Stimulated activated CD8-positive, alpha-beta memory T cell treated with anti-CD3 and anti-CD28 coated beads, Interleukin-7, amount 100 ng/mL, for 48 hours (primary cell): ENCODE data around the gene ITPR3.

ENCODE experiments used
- DNase-seq, 2 donors: peaks; one replicate each; pipeline ENCODE4 v3.0.0-alpha.2; 2020; ENCODE audit warnings: low read depth in 1 of 2; ENCODE audit errors: extremely low read depth in 1 of 2

Gene ITPR3

DNA sequence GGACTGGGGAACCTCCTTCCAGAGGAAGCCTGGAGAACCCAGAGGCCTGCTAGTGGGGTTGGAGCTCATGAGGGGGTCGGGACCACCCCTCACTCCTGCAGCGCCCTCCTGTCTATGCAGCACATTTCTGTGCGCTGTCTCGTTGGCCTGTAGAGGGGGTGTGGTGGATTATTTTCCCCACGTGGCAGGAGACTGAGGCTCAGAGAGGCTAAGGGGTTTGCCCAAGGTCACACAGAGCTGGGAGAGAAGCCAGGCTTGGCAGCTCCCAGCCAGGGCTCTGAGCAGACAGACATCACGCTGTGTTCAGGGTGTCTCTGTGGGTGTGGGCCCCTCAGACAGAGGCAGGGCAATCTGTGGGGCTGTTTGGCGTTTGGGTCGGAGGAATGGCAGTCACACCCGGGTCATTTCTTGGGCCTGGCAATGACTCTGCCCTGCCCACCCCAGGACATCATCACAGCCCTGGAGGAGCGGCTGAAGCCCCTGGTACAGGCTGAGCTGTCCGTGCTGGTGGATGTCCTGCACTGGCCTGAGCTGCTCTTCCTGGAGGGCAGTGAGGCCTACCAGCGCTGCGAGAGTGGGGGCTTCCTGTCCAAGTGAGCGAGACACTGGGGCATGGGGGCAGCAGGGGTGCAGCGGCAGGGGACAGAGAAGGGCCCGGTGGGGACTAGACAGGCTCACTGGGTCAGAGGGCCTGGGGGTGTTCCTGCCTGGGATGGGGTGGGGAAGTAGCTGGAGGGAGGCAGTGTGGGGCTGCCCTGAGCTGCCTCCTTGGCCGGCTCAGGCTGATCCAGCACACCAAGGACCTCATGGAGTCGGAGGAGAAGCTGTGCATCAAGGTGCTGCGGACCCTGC is 62.7 kb downstream of the ITPR3 start:
- no peak for DNase-seq

DNA sequence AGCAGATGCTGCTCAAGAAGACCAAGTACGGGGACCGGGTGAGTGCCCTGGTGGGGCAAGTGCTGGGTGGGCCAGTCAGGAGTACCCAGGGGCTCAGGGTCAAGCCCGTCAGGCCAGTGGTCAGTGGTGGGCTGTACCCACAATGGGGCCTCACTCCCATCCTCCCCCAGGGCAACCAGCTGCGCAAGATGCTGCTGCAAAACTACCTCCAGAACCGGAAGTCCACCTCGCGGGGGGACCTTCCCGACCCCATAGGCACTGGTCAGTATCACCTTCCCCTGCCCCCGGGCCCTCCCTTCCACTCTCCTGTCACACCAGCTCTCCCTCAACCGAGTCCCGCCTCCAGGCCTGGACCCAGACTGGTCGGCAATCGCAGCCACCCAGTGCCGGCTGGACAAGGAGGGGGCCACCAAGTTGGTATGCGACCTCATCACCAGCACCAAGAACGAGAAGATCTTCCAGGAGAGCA is 63.3 kb downstream of the ITPR3 start:
- DNase-seq = no peak

DNA sequence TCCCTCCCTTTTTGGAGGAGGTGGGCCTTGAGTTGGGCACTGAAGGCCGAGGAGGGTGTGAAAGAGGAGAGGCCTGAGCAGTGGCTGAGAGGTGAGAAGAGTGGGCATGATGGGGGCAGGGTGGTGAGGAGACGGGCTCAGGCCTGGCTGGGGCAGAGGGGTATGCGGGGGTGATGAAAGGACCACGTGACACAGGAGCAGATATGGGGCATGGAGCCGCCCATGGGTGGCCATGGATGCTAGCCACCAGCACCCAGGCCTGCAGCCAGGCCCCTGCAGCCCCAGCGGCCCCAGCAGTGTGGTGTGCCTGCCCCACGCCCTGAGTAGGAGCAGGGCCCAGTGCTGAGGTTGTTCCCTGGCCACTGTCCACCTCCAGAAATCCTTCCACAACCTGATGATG is 63.9 kb downstream of the ITPR3 start:
- DNase-seq = no peak

DNA sequence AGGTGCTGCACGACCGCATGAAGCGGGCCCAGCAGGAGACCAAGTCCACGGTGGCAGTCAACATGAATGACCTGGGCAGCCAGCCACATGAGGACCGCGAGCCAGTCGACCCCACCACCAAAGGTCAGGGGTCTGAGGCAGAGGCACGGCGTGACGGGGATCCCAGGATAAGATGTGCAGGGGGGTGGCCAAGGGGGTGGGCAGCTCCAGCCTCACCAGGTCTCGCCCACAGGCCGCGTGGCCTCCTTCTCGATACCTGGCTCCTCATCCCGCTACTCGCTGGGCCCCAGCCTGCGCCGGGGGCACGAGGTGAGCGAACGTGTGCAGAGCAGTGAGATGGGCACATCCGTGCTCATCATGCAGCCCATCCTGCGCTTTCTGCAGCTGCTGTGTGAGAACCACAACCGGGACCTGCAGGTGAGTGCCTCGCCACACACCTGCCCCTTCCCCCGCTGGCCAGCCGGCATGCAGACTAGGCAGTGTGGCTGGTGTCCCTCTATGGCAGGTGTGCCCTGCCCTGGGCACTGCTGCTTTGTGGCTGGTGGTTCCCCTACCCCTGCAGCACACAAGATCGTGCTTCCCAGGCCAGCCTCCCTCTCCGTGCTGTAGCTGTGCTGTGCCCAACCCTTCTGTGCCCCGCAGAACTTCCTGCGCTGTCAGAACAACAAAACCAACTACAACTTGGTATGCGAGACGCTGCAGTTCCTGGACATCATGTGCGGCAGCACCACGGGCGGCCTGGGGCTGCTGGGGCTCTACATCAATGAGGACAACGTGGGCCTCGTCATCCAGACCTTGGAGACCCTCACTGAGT is 64.5 kb downstream of the ITPR3 start:
- no peak for DNase-seq

DNA sequence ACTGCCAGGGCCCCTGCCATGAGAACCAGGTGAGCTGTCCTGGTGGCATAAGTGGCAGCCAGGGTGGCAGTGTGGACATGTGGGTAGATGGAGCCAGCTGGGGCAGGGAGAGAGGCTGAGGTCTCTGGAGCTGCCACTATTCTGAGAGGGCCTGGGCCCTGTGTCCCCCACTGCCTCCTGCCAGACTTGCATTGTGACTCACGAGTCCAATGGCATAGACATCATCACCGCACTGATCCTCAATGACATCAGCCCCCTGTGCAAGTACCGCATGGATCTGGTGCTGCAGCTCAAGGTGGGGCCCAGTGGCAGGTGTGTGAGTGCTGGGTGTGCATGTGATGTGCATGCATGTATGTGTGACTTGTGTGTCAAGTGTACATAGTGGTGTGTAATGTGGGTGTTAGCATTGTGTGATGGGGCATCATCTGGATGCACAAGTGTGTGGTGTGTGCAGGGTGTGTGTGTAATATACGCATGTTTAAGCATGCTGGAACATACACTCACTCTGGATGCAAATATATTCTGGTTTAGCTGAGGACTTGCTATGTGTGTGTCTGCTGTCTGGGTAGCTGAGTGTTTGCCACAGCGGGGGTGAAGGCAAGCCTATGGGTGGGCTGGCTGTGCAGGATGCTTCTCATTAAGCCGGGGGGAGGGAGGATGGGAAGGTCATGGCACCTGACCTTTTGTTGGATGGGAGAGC is 65.3 kb downstream of the ITPR3 start:
- no peak for DNase-seq

DNA sequence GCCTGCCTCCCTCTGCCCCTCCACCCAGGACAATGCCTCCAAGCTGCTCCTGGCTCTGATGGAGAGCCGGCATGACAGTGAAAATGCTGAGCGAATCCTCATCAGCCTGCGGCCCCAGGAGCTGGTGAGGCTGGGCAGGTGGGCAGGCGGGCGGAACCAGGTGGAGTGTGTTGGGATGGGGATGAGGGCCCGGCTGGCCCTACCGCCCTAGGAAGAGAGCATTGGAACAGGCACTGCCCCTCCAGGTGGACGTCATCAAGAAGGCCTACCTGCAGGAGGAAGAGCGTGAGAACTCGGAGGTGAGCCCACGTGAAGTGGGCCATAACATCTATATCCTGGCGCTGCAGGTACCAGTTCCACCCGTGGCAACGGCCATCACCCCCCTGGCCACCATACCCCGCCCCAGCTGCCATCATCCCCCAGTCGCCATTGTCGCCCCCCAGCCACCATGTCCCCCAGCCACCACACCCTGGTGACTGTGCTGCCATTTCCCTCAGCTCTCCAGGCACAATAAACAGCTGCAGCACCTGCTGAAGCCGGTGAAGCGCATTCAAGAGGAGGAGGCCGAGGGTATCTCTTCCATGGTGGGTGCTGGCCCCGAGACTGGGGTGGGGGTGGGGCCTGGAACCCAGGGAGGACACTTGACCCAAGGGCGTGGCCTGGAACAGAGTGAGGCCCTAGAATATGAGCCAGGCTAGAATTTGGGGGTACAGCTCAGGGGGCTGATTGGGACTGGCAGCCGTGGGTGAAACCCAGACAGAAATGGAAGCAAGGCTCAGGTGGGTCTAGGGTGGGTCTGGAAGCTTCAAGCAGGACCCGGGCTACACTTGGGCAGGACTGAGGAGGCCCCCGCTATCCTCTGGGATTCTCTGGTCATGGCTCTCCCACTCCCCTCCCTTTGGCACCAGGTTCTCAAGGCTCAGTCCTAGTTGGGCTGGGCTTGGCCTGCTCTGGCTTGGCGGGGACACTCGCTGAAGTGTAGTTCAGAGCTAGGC is 66.2 kb downstream of the ITPR3 start:
- DNase-seq = no peak

DNA sequence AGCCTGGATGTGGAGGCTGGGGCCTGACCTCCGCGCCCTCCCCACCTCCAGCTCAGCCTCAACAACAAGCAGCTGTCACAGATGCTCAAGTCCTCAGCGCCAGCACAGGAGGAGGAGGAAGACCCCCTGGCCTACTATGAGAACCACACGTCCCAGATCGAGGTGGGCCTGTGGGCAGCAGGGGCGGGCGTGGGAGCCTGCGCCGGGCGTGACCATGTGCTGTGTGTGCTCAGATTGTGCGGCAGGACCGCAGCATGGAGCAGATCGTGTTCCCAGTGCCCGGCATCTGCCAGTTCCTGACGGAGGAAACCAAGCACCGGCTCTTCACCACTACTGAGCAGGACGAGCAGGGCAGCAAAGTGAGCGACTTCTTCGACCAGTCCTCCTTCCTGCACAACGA is 66.9 kb downstream of the ITPR3 start:
- DNase-seq = no peak

DNA sequence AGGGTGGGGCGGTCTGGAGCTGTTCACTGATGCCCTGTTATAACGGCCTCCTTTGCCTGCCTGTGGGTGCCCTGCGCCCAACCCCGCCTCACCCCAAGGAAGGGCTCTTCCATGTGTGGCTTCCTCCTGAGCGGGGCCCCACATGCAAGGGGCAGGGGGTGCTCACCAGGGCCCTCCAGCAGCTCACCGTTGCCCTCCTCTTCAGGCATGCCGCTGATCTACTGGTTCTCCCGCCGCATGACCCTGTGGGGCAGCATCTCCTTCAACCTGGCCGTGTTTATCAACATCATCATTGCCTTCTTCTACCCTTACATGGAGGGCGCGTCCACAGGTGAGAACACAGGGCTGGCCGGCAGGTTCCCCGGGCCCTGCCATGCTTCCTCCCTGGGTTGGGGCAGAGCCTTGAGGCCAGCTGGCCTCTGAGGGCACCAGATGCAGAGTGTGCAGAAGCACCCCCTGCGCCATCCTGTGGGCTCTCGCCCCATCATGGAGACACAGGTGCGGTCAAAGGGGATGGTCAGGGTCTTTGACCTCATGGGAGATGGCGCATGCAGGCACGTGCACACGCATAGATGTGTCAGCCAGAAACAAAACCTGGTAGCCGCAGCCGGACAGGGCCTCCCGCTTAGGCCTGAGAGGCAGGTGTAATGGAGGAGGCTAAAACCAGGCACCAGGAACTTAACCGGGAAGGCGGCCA is 67.5 kb downstream of the ITPR3 start:
- no peak for DNase-seq

DNA sequence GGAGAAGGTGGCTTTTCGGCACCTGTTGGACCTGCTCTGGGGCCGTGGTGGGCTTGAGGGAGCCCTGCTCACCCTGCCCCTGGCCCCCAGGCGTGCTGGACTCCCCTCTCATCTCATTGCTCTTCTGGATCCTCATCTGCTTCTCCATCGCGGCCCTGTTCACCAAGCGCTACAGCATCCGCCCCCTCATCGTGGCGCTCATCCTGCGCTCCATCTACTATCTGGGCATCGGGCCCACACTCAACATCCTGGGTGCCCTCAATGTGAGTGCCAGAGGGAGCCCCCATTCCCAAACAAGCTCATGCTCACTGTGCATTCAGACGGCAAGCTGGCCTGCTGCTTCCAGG is 68.0 kb downstream of the ITPR3 start:
- DNase-seq = no peak

DNA sequence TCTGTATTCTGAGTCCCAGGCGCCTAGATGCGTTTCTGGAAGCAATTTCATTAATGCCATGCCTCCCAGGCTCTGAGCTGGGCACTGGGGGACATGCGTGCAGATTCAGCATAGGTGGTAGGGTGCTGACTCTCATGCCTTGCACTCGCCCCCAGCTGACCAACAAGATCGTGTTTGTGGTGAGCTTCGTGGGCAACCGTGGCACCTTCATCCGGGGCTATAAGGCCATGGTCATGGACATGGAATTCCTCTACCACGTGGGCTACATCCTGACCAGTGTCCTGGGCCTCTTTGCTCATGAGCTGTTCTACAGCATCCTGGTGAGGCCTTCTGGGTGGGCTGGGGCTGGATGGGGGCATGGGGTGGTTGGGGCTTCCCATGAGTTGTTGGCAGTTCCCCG is 68.8 kb downstream of the ITPR3 start:
- no peak for DNase-seq

DNA sequence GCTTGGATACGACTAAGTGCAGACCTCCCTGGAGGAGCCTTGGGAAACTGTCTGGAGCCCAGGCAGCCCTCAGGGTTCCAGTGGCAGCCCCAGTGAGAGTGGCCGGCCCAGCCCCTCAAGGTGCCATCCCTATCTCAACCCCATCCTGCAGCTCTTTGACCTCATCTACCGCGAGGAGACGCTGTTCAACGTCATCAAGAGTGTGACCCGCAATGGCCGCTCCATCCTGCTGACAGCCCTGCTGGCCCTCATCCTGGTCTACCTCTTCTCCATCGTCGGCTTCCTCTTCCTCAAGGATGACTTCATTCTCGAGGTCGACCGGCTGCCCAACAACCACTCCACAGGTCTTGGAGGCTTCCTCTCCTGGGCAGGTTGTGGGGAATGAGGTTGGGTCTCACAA is 69.6 kb downstream of the ITPR3 start:
- no peak for DNase-seq

DNA sequence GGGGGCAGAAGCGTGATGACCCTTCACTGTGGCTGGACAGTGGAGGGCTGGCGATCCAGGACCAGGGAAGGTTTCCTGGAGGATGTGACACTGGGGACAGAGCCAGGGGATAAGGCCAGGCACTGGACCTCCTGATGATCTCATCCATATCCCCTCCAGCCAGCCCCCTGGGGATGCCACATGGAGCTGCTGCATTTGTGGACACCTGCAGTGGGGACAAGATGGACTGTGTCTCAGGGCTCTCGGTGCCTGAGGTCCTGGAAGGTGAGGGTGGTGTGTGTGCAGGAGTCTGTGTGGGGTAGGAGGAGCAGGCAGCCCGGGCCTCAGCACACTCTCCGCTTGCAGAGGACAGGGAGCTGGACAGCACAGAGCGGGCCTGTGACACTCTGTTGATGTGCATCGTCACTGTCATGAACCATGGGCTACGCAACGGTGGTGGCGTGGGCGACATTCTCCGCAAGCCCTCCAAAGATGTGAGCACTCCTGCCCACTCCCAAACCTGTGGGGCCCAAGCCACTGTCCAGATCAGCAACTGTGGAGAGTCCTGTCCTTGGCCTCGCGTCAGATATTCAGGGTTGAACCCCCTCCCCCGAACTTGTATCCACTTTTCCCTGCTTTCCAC is 70.4 kb downstream of the ITPR3 start:
- DNase-seq = no peak

DNA sequence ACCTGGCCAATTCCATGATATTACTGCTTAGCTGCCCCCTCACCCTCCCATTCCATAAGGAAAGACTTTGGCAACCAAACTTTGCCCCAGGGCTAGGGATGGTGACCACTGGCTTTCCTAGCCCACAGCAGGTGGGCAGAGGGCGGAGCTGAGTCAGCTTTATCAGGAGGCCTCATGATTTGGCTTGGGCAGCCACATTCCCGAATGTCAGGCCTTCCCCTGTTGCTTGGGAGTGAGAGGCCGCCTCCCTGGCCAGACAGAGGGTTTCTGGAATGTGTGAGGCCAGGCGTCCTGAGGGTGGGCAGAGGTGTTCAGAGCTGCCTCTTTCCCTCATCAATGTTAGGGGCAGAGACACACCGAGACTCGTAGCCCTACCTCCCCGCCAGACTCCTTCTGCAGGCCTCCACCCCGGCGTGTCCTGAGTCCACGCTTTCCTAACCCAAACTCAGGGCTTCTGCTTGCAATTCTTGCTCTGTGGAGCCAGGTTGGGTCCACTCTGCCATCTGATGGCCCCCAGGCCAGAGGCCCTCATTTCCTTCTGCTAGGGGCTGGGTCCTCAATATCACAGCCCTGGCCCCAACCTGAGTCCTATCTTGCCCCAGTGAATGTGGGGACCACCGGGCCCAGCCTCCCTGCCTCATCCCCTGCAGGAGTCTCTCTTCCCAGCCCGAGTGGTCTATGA is 71.1 kb downstream of the ITPR3 start:
- DNase-seq = no peak

DNA sequence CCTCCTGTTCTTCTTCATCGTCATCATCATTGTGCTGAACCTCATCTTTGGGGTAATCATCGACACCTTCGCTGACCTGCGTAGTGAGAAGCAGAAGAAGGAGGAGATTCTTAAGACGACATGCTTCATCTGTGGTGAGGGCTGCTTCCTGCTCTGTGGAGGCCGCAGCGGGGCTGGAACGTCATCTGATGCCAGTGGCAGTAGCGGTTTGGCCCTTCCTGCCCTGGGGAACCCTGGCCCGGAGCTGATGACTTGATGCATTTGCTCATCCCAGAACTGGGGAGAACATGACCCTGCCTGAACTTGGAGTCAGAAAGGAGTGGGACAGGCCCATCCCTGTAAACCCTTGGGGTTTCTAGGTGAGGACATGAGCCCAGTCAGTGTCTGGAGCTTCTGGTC is 71.6 kb downstream of the ITPR3 start:
- peak; percentile 45 to 78 for DNase-seq

DNA sequence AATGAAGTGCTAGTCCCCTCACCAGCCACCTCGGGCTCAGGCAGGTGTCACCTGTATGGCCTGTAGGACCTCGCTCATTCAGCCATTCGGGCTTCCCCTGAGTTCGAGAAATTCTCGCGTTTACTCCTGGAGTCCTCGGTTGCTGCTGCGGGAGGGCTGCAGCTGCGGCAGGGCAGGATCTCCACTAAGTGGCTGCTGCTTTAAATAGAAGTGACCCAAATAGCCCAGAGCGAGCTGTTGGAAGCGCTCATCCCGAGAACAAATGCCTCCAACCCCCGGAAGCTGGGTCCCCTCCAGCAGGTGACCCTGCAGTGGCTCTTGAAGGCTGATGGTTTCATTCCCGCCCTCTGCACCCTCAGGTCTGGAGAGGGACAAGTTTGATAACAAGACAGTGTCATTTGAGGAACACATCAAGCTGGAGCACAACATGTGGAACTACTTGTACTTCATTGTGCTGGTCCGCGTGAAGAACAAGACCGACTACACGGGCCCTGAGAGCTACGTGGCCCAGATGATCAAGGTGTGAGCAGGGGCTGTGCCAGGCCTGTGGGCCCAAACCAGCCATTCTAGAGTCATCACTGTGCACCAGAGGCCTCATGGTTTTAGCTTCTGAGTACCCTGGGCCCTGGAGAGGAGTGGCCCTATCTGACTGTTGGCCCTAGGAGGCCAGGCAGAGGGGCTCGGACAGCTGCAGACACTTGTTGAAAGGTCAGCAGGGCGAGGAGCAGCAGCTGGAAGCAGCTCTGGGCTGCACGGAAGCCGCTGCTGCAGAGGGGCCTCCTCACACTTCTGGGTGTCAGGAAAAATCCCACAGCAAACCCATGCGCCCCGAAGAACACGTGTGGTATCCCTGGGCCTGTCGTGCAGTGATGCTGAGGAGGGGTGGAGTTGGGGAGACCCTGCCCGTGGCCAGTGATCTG is 72.3 kb downstream of the ITPR3 start:
- DNase-seq = no peak

DNA sequence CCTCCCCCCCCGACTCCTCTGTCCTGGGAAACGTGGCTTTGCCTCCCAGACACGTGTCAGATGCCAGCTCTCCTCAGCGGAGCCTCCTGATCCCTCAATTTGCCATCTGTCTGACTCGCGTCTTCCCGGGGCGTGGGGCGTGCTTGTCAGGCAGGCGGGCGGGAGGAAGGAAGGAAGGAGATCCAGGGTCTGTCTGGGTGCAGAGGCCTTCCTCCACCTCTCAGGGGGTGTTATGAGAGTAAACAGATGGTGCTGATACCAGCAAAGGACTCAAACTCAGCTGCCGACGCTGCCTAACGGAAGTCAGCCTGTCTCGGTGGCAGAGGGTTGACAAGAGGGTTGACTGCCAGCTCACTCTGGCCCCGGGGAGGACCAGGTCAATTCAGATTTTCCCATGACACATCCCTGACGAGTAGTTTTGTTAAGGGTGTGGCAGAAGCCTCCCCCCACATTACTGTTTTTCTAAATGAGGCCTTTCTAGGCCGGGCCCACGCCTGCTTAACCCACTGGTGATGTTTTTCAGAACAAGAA is 73.3 kb downstream of the ITPR3 start:
- DNase-seq = peak; percentile 57 to 80

DNA sequence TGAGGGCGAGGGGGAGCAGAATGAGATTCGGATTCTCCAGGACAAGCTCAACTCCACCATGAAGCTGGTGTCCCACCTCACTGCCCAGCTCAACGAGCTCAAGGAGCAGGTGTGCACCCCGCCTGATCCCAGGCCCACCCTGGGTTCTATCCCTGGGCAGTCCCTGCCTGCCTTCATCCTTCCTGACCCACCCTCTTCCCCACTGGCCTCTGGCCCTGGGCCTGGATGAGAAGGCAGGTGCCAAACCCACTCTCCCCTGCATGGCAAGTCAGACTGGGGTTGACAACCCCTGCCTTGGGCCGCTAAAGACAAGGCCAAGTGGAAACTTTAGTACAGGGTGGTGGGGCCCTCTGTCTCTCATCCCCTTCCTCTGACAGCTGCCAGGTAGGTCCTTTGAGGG is 73.9 kb downstream of the ITPR3 start:
- no peak for DNase-seq
